ENCODE data around the gene PROP1.
"Not testable (repeated sequence)": the region's sequence is repeated elsewhere in the genome, so short reads cannot be mapped to it uniquely, and the experiment has no call there.

Gene PROP1

DNA sequence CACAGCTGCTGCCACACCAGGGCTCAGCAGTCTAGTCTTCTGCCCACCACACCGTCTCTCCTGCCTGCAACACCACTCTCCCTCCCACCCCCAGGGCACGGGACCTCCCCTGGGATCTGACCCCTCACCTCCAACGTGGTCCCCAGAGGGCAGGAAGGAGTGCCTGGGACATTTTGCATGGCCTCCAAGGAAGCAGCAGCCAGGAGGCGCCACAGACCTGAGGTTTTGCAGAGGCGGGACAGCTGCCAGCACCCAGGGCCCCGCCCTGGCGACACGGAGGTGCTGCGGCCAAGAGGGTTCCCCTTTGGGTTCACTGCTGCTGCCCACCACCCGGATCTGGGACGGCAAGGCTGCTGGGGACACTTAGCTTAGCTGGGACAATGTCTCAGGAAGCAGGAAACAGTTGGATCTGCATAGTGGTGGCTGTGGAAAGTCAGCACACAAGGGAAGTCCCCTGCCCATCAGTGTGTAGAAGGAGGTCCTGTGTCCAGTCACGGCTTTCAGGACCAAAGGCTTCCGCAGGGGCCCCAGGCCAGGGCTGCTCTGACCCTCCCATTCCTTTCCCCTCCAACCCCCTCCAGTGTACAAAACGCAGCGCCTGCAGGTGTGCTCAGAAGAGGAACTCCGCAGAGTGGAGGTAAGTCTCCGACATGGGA is 13.8 kb downstream of the PROP1 start:
- DNase-seq, result no peak

DNA sequence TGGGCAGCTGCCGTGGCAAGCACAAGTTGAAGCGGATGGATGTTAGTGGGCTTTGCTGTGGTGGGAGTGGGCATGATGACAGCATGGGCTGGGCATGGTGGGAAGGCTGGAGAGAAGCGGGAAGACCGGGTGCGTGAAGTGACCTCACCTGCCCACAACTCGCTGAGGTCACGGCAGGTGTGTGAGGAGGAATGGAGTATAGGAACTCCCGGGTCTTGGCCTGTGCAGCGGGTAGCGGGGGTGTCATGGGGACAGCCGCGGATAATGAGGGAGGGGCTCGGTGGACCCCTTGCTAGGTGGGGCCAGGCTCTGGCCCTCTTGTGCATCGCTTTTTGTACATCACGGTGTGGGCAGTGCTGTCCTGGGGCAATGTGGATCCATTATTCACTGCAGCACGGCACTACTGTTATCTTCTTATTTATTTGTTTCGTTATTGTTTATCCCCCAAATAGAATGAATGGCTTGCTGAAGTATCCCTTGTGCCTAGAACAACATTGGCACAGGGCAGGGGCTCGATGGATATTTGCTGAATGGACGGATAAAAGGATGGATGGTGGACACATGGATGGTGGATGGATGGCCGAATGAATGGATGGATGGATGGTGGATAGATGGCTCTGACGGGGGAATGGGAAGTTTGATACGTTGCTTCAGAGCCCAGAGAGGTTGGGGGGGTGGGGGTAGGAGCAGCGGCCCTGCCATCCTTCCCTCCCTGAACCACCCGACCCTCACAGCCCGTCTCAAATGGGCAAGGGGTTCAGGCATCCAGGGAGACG is 14.6 kb downstream of the PROP1 start:
- DNase-seq, result no peak

DNA sequence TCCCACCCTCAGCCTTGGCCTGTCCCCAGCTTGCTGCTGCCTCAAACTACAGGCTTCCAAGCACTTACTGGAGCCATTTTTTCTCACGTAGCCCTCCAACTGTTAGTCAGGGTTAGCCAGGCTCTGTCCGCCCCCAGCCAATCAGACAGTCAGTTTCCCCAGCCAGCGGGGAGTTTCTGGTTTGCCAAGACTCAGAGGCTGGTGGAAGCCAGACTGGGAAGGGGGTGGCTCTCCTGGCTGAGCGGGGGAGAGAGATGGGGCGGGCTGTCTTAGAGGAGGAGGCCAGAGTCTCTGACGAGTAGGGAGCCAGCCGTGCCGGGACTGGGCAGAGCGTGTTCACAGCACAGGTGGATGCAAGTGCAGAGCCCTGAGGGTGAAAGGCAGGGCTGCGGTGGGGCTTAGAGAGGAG is 15.3 kb downstream of the PROP1 start:
- peak; percentile 9 for DNase-seq

DNA sequence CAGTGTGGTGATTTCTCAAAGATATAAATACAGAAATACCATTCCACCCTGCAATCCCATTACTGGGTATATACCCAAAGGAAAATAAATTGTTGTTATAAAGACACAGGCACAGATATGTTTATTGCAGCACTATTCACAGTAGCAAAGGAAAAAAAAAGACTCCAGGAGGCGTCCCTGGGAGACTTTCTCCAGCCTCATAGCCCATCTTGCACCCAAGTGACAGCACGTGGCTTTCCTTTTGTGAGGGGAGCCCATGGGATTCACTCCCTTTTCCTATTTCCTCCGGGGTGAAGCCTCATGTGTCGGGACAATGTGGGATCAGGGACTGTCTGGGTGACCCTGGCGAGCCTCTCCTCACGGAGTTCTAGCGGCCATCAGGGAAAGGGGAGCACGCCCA is 18.4 kb downstream of the PROP1 start:
- not testable (repeated sequence) for DNase-seq

DNA sequence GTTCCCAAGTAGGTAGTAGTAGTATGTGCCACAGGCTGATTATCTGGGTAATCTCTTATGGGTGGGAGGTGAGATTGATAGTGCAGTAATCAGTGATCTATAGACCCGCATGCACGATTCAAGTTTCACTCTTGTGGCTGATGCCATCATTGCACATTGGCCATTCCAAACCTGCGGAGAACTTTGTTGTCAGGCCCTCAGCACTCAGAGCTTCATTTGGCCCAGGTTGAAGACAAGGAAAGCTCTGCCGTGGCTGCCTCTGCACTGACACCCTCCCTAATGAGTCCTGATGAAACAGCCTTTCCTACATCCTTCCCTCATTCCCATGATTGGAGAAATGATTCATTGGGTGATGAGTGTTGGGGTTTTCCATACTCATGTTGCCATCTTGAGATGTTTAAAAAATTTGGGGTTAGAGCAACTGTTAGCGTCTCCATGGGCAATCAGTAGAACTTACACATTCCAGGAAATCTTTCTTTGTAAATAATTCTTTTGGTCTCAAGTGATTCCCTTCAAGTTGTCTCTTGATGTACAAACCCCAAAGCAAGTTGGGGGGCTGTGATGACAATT is 22.9 kb downstream of the PROP1 start:
- DNase-seq, result peak; percentile 20

DNA sequence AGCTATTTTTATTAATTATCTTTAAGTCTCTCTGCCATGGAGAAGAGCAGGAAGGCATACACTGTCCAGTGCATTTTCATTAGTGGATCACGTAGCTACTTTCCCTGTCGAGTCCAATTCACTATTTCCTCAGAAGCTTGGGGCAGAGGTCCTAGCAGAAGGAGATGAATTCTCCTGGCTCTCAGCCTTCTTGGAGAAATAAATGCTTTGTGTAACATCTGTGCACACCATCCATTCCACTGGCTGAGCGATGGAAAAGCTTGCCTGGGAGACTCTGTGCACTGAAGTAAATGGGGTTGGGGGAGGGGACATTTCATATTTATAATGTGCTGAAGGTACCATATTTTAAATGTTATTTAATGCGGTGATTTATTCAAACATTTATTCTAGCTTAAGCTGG is 23.4 kb downstream of the PROP1 start:
- no peak for DNase-seq

DNA sequence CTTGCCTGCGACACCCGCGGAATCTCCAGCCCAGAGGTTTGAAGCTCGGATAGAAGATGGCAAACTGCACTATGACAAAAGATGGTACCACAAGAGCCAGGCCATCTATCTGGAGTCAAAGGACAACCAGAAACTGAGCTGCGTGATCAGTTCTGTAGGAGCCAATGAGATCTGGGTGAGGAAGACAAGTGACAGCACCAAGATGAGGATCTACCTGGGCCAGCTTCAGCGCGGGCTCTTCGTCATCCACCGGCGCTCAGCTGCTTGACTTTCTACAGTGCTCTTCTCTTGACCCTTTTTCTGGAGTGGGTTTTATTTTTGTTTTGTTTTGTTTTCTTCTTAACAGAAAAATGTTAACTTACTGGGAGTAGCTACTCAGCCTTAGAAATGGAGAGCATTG is 24.0 kb downstream of the PROP1 start:
- DNase-seq, result not testable (repeated sequence)

DNA sequence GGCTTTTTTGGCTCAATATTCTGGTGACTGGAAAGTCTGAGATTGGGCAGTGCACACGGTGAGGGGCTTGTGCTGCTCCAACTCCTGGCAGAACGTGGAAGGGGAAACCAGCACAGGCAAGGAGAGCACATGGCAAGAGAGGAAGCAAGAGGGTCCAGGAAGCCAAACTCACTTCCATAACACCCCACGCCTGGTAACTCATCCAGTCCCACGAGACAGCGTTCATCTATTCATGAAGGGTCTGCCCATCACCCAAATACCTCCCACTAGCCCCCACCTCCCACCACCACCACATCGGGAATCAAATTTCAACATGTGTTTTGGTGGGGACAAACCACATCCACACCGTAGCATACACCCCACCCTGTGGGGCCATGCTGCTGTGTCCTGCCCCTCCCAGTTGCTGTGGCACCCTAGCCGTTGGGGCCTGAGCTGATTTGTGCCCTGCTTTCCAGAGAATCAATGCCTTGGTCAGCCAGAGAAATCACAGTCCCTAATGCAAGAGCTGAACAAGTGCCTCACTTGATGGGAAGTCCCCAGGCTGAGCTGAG is 27.3 kb downstream of the PROP1 start:
- no peak for DNase-seq

DNA sequence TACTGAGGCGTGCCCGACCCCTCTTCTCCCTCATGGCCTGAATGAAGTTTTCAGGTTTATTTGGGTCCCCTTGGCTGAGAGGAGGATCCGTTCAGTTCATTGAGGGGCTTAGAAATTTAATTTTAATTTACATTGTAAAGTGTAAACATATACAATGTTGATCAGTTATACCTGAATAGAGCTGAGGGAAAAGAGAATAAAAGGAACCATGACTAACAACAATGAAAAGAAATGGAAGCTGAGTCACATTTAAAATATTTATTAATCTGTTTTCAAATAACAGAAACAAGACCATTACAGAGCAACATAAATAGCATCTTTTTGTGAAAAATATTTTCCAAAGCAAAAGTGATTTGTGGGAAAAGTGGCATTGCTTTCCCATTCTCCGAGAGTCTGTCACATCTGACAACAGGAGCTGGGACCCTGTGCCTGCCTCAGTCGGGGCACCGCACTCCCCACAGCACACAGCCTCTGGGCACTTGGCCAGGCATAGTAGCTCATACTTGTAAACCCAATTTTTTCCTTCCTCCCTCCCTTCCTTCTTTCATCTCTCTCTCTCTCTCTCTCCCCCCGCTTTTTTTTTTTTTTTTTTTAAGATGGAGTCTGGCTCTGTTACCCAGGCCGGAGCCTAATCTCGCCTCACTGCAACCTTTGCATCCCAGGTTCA is 28.7 kb downstream of the PROP1 start:
- no peak for DNase-seq

DNA sequence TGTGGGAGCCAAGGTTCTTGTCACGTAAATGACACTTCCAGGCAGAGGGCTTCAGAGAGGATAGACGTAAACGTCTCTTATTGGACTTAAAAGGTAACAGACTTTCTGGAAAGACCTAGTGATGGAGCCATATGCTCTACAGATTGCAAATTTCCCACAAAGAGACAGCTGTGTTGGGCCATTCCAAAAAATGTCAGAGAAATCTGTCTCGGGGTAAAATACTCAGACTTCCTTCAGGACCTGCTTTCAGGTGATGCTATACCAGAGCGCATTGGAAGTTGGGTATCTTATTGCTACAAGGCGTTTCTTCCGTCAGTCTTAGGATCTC is 29.2 kb downstream of the PROP1 start:
- DNase-seq, result no peak

DNA sequence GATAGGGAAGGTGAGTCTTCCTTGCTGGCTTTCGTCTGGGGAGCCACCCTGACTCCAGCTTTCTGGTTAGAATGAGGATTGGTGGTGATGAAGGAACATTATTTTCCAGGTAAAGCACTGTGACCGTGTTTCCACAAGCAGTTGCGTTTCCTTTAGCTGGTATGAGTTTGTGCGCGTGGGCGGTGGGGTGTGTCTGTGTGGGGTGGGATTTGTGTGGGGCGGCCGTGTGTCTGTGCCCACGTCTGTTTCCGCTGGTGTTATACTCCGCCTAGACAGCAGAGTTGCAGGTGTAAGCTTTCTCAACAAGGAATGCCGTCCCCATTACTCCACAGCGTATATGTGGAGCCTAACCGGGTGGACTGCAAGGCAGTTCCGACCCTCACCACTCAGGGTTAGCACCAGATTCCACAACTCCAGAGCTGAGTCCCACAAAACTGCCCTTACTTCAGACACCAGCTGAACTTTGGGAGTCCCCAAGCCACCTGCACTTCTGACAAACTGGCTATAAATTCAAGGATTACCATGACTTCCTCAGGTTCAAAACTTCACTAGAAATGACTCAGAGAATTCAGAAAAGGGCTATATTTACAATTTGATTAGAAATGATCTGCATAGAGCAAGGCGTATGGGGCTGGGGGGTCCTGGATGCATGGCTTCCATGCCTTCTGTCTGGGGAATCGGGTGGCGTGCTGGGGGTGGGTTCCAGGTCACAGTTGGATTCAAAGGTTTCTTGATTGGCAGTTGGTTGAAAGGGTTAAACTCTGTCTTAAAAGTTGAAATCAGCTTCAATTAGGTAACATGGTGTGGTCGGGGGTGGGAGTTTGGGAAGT is 29.8 kb downstream of the PROP1 start:
- no peak for DNase-seq

DNA sequence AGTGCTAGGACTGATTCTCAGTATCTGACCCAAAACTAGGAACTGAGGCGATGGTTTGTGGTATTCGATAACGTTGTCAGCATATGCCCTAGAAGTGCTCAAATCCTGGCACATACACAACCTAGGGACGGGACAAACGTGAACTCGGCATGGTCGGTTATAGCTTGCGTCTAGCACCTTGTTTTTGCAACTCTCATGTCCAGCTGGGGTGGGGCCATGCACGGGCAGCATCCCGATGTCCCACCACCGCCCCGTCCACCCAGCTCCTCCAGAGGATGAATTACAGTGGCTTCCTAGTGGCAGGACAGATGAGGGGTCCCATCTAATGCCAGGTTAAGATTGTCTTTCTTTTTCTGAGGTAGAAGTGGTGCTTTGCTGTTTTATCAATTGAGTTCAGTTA is 31.6 kb downstream of the PROP1 start:
- DNase-seq, result no peak

DNA sequence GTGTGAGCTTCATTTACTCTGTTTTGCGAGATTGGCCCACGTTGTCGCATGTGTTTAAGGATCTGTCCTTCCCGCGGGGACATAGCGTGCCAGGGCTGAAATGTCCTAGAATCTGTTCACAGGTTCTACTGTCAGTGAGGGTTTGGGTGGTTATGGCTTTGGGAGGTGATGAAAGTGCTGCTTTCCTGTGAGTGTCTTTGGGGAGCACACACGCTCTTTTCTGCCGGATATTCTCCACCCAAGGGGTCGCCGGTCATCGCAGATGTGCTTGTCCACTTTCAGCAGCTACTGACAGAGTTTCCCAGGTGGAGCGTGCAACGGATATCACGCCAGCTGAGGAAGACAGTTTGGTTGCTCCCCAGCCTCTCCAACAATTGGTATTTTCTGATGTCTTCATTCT is 32.1 kb downstream of the PROP1 start:
- no peak for DNase-seq

DNA sequence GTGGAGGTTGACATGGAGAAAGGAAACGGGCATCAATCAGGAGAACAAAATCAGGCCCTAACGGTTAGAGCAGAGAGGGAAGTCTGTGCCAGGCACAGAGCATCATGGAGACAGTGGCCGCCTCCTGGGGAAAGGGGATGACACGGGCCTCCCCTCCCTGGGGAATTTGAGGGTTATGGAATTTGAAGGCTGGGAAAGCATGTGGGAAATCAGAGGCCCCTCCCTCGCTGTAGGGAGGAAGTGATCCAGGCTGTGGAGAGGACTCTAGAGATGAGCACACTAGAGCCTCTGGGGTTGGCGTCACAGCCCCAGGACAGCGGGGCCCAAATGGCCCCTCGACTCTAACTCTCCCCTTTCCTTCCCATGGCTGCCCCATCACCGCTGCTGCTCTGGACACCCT is 36.7 kb downstream of the PROP1 start:
- no peak for DNase-seq

DNA sequence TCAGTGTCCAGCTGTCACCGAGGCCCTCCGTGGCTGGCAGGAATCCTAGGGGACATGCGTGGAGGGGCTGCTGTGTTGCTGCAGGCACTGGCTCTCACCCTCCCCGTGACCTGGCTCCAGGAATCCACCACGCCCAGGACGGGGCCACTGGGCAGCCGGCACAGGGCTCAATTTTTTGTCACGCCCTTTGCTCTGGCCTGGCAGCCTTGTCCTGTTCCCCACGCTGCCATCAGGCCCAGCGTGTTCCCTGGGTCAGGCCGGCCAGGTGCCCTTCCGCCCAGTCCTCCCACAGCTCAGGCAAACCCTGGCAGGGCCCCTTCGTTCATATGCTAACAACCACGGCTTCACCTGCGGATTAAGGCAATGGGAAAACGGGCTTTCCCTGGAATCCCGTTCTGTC is 37.3 kb downstream of the PROP1 start:
- DNase-seq, result no peak

DNA sequence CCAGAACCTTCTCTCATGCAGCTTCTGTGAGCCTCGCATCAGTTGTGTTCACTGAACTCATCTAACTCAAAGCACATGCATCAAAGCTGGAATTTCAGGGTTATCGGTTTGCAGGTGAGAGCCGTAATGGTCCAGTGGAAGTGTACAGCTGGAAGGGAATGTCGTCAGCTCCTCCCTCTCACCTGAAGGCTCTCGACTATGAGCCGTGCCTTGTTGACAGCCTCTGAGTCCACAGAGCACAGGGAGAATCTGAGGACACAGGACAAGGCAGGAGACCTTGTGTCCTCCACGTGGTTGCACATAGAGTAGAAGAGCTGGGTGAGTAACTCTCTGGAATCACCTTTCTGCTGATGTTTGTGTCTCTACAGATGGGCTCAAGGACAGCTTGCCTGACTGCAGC is 38.8 kb downstream of the PROP1 start:
- DNase-seq, result no peak

DNA sequence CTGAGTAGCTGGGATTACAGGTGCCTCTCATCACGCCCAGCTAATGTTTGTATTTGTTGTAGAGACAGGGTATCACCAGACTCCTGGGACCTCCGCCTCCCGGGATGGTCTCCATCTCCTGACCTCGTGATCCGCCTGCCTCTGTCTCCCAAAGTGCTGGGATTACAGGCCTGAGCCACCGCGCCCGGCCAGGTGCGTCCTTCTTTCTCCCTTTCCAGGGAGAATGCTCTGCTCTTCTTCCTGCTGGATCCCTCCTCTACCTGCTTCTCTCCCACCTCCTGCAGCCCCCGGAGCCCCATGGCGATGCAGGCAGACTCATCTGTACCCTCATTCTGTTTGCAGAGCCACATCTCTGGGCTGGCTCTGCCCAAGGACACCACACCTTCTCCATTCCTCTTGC is 42.9 kb downstream of the PROP1 start:
- not testable (repeated sequence) for DNase-seq

DNA sequence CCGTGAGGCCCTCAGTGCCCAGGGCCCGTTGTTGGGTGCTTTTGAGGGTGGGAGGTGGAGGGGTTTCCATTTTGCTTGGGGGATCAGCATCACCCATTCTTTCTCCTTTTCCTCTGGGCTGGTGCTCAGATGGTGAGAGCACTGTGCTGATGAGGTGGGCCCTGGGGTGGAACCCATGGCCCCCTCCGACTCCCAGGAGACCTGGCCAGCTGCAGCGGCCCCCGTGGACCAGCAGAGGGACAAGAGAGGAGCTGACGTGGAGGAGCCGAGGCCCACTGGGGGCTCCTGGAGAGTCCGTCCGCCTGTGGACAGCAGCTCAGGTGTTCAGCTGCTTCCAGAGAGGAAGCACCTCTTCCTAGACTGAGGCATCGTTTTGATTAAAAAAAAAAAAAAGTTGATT is 46.4 kb downstream of the PROP1 start:
- DNase-seq, result not testable (repeated sequence)

DNA sequence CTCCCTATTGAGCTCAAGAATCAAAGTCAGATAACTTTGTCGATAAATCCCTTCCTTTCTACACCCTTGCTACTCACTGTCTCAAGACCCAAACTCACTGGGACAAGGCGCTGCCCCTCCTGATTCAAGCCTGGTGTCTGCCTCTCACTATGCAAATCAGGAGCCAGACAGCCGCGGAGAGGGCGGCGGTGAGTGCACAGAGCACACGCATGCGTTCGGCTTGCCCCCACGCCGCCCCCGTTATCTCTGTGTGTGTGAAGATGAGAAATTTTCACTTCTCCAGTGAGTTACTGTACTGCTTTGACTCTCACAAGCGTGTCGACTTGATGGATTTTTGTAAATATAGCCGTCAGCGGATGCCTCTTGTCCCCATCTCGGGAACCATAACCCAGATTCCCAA is 47.0 kb downstream of the PROP1 start:
- DNase-seq, result not testable (repeated sequence)

DNA sequence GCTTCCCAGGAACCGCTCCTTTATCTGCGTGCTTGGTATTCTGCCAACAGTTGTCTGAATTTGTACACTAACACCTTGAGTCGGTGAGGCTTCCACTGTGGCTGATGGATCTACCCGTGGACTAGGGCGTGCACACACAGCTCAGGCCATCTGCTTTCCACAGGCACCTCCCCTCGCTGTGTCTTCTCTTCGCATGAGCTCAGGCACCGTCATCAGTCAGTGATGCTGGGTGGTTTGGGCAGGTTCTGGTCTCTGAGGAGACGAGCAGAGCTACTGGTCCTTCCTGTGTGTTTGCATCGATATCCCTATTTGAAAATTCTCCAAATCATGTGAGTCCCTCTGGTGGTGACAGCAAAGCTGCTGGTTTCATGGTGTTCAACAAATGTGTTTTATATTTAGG is 48.1 kb downstream of the PROP1 start:
- DNase-seq, result not testable (repeated sequence)

DNA sequence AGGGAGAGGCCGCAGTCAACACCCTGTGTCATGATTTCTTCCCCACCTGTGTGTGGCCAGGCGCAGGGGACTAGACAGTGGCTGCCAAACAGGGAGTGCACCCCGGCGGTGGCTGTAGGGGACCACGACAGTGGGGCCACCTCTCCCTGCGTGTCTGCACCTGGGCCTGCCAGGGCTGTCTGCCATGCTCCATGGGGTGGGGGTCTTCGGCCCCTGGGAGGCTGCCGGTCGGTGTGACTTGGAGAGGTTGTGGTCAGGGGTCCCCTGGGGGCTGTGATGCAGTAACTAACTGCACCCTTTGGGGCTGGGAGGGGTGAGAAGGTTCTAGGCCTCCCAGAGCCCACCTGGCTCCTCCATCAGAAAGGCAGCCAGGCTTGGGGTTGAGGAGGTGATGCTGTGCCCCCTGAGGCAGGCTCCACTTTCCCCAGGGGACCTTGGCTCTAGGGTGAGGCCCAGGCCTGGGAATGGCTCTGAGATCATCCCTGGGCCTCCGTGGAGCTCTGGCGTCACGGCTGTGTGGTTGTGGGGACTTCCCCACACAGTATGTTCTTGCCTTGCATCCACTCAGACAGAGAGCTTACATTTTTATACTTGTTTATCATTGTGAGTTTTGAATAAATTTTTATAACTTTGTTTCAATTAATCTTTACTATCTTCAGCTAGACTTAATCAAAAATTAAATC is 50.3 kb downstream of the PROP1 start:
- DNase-seq, result not testable (repeated sequence)

DNA sequence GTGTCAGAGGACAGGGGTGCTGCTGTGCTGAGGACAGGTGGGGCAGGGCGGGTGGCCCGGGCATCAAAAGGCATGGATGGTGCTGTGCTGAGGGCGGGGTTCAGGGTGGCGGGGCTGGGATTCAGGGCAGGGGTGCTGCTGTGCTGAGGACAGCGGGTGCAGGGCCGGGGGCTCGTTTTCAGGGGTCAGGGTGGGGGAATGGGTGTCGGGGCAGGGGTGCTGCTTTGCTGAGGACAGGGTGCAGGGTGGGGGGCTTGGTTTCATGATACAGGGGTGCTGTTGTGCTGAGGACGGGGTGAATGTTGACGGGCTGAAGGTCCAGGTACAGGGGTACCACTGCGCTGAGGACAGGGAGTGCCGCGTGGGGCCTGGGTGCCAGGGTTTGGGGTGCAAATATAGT is 50.9 kb downstream of the PROP1 start:
- DNase-seq, result not testable (repeated sequence)
